HG02571 (cell line): ENCODE results near the gene CCDC160.
"Not testable (repeated sequence)": the region's sequence is repeated elsewhere in the genome, so short reads cannot be mapped to it uniquely, and the experiment has no call there.

ENCODE experiments used
- ATAC-seq: cut with Tn5 transposase; IDR thresholded peaks from one replicate; pipeline ENCODE4 v1.9.1; 2021; ENCODE audit warnings: mild to moderate bottlenecking, moderate library complexity; ENCODE audit not compliant: unreplicated experiment

CCDC160 gene

GRCh38 chrX:134236626-134237614 lies at the start of gene CCDC160:
Gene CCDC160 (plus strand): TSS chrX:134237182. CDS start chrX:134244801, 7,619 bp downstream.
- ATAC-seq = no peak

- no peak for ATAC-seq
These were observed 45.7 kb upstream of the CCDC160 start for GRCh38 chrX:134191281-134191680.

DNA sequence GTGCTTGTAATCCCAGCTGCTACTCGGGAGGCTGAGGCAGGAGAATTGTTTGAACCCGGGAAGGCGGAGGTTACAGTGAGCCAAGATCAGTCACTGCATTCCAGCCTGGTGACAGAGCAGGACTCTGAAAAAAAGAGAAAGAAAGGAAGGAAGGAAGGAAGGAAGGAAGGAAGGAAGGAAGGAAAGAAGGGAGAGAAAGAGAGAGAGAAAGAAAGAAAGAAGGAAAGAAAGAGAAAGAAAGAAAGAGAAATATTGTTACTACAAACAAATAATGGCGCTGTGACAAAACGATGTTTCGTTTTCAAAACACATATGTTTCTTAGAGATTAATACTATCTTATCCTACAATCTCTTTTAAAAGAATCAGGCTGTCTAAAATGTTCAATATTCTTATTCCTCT lies 42.1 kb upstream of the CCDC160 start:
- no peak for ATAC-seq

- ATAC-seq = no peak
These were observed 34.4 kb upstream of the CCDC160 start for GRCh38 chrX:134202561-134202960.

- no peak for ATAC-seq
These were observed 30.8 kb upstream of the CCDC160 start for GRCh38 chrX:134206221-134206620.

DNA sequence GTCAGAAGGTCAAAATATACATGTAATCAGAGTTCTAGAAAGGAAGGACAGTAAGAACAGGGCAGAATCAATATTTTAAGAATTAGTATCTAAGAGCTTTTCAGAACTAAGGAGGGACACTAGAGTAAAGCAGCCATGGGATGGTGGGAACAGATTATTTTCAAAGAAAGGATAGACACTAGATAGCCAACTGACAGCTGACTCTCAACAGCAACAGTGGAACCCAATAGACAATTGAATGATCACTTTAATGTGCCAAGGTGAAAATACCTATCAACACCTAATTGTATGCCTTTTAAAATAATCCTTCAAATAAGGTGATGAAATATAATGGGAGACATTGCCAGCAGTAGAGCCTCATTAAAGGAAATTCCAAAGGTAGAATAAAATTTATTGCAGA lies 26.5 kb upstream of the CCDC160 start:
- ATAC-seq = no peak

DNA sequence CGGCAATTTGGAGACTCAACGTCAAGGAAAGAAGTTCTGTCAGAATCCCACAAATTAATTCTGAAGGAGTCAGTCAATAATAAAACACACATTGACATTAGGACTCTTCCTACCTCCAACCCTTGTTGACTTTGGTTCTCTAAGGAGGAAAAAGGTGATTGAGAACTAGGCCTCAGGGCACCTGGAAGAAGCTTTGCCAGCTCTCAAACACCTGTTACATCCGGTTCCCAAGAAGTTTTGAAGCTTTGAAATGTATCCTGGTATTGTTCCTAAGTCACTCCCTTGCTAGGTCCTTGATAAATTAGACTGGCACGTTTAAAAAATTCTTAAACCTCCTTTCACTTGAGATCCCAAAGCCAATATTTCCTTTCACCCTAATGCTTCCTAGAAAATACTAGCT lies 1.7 kb upstream of the CCDC160 start:
- no peak for ATAC-seq

DNA sequence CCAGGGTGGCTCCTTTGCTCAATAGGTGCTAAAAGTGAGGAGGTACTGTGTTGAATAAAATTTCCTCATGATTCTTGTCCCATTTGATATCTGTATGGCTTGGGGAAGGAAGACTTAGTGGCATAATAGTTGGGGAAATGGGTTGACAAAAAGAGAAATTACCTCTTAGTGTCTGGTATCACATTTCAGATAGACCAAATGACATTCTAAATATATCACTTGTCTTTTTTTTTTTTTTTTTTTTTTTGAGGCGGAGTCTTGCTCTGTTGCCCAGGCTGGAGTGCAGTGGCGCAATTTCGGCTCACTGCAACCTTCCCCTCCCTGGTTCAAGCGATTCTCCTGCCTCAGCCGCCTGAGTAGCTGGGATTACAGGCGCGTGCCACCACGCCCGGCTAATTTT lies 1.2 kb downstream of the CCDC160 start:
- ATAC-seq = not testable (repeated sequence)

- ATAC-seq = no peak
These were observed 2.0 kb downstream of the CCDC160 start for GRCh38 chrX:134239016-134239415.

DNA sequence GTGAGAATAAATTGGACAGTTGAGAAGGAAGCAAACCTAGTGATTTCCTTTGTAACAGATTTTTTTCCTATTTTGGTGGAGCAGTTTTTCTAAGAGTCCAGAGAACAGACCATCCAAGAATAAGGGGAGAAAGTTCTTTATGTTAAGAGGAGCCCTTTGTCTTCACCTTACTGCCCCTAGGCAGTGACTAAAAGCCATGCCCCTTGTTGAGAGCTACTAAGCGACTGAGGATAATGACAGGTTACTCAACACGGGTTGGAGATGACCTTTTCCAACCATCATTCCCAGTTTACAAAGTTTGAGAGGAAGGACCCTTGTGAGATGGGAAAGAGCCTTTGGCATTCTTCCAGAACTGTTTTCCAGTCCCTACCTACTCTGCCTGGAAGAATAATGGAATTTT lies 3.2 kb downstream of the CCDC160 start:
- ATAC-seq = no peak

- ATAC-seq = no peak
These were observed 5.1 kb downstream of the CCDC160 start for GRCh38 chrX:134241960-134242619.

- ATAC-seq = no peak
These were observed 7.1 kb downstream of the CCDC160 start for GRCh38 chrX:134244043-134244442.

DNA sequence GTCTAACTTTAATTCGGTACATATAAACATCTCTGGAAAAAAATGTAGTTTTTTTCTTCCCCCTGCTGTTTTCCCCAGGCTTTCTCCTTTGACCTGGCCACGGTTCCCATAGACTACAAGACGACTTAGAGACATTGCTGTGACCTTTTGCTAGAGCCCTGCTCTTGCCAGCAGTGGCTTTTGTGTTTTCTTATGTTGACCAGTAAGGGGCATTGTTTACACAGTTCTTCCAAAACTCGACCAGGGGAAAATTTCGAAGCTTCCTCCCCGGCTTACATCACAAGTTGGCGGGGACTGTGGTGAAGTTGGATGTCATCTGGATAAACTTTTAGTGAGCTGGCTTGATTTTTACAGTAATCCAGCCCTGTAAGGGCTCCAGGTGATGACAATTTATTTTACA lies 9.3 kb downstream of the CCDC160 start:
- ATAC-seq = no peak

DNA sequence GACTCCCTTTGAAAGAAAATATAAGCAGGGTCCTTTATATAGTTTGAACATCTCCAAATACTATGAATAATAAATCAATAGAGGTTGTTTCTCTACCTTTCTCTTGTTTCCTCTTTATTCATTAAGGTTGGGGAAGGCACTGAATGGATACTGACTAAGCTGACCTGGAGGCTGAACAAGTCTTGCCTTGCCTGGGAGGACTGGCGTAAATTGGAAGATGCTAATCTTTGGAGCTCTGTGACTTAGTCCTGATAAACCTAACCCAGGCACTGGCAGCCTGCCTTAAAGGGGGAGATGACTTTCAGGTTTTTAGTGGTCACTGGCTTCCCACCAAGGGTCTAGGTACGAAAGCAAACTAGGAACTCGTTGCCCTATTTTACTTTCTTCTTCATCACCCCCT lies 10.5 kb downstream of the CCDC160 start:
- no peak for ATAC-seq

- no peak for ATAC-seq
These were observed 12.3 kb downstream of the CCDC160 start for GRCh38 chrX:134249241-134249640.

- ATAC-seq = no peak
These were observed 14.3 kb downstream of the CCDC160 start for GRCh38 chrX:134251241-134251640.

- ATAC-seq = no peak
These were observed 17.5 kb downstream of the CCDC160 start for GRCh38 chrX:134254511-134254910.

GRCh38 chrX:134255555-134255954 lies 18.6 kb downstream of the CCDC160 start:
- no peak for ATAC-seq

DNA sequence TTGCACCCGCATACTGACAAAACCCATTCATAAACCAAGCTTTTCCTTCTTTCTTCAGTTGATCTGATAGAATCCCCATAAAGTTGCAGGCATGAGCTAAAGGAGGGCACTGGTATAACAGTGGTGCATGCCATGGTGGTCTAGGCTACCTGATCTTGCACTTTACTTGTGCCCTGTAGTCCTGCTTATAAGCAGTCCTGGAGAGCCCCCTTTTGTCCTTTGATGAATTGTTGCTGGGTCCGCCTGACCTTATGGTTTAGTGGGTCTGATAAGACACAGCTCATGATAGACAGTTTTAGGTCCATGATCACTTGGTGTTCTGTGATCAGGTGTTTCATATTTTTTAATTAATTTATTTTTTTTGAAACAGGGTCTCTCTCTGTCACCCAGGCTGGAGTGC lies 19.7 kb downstream of the CCDC160 start:
- no peak for ATAC-seq

DNA sequence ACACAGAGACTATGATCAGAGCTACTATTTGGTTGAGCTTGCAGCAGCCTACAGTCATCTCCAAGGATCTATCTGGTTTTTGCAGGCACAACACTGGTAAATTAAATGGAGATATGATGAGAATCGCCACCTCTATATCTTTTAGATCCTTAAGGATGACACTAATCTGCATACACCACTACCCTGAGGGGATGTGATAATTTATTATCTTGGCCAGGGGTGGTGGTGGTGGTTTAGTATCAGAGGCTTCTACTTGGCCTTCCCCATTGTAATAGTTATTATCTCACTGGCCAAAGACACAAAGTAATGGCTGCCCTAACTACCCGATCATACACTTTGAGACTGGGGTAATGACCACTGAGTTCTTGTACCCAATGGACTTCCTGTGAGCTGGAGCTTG lies 21.2 kb downstream of the CCDC160 start:
- ATAC-seq = no peak

GRCh38 chrX:134285934-134286333 lies 49.0 kb downstream of the CCDC160 start:
- not testable (repeated sequence) for ATAC-seq

DNA sequence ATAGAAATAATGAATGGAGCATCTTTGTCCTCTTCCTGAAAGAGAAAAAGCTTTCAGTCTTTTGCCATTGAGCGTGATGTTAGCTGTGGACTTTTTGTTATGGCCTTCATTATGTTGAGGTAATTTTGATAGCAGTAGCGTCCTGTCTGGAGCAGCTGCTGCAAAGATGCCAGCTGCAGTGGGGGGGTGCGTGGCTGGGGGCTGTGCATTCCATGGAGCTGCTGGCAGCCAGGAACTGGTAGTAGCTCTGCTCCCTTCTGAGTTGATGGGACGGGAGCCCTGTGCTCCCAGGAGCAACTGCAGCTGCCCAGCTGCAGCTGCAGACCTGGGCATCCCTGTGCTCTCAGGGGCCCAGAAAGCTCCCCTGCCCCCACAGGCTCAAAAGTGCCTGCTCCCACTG lies 50.4 kb downstream of the CCDC160 start:
- no peak for ATAC-seq
